GM19193 (cell line): Measurements from ENCODE around the gene ABCB10.

Experiments used
- POLR2A ChIP-seq: IDR thresholded peaks from 4 replicates; pipeline ENCODE4 v1.6.1; 2011; ENCODE audit not compliant: insufficient read depth, insufficient read length; ENCODE audit errors: extremely low read depth

Gene ABCB10

DNA sequence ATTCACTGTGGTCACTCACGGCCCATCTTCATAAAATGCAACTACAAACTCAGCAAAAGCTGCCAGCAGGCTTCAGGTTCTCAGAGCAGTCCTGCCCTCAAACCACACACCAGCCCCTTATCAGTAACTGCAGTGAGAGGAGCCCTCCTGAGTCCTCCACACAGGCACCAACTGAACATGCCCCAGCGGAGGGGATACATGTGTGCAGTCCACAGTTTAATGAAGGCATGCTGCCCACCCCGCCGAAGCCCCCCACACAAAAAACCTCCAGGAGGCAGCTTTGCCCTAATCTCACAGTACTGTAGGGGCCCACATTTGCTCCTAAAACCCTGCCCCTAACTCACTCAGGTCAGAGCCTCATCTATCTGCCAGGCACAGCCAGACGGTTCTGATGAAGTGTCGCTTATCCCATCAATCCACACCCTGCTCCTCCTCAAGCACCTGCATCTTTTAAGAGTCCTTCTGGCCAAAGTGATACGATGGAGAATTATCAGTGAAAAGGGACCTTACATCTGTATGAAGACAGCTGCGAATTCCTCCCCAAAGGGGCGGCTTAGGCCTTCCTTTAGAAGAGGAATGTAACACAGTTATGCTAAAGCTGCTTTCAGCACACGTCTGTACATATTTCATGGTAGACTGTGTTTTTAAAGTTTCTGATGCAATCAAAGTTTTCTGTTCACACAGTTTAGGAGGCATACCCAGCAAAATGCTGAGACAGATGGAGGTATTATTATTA lies 3.5 kb downstream of the ABCB10 start:
- no peak for TF ChIP-seq POLR2A

DNA sequence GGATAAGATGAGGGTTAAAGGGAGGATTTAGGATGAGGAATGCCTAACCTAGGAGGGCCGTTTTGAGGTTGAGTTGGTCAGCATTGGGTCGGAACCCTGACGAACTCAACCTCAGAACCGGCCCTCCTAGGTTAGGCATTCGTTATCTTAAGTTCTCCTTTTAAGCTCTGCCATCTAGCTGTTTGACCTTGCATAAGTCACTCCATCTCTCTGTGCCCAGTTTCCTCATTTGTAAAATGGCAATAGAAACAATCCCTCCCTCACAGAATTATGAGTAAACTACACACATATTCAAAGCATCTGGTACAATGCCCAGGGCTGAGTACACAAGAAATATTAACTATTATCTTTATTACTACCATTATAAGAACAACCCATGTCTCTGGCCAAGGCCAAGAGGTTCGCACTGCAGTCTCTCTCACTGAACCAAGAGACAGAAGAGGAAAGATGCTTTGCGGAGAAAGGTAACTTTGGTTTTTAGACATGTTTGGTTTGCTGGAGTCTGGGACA lies 4.8 kb downstream of the ABCB10 start:
- no peak for TF ChIP-seq POLR2A

DNA sequence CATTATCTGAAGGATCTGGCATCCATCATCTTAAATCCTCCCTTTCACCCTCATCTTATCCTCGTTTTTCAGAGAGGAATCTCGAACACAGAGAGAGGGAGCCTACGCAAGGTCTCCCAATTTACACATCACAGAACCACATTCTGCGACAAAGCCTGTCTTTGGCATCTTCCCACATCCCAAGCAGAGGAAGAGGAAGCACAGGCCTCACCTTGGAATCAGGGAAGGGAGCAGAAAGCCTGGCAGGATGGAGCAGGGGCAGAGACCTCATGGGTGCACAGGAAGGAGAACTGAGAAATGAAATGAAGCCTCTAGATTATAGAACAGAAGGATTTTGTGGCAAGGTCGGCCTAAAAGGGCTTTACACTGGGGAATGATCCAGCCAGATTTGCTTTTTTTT lies 5.8 kb downstream of the ABCB10 start:
- TF ChIP-seq POLR2A: no peak

DNA sequence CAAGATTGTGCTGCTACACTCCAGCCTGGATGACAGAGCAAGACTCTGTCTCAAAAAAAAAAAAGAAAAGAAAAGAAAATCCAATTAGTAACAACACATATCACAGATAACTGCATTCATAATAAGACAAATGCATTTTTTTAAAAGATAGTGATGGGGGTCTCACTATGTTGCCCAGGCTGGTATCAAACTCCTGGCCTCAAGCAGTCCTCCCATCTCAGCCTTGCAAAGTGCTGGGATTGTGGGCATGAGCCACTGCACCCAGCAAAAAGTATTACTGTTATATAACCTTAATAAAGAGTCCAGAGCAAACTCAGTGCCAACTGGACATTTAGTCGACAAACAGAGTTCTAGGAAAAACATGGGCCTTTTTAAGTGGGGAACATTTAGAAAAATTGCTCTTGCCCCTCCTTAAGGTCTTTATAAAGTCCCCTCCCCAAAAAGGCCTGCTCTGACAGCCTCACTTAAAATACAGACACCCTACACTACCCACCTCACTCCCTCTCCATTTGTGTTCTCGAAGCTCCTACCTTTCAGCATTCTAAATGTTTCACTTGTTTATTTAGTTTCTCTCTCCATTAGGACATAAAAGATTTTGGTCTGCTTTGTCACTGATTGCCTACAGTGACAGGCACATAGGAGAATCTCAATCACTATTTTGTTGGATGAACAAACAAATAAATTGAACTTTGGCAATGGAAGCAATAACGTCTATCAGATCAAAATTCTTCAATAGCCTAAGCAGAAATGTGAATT lies 7.5 kb downstream of the ABCB10 start:
- no peak for TF ChIP-seq POLR2A

DNA sequence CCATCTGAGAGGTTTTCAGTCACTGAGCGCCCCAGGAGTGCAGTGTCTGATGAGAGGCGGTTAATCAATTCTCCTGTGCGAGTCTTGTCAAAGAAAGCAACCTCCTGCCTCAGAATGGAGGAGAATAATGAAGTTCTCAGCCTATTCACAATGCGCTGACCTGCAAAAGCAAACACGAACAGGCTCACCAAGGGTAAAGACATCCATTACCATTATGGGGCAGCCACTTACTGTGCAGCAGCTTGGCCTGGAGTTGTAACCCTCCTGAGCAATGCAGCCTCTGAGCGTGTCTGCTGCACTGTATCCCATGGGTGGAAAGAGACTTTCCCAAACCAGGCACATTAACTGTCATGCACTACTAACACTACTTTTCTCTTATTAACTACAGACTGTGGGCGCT lies 11.0 kb downstream of the ABCB10 start:
- no peak for TF ChIP-seq POLR2A

DNA sequence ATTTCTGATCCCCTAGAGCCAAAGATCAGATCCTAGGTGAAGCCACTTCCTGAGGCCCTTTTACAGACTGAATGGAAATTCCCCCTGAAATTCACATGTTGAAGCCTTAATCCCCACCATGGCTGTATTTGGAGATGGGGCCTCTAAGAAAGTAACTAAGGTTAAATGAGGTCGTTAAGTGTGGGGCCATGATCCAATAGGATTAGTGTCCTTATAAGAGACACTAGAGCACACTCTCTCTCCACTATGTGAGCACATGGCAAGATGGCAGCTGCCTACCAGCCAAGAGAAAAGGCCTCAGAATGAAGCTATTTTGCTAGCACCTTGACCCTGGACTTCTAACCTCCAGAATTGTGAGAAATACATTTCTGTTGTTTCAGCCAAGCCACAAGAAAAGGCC lies 13.9 kb downstream of the ABCB10 start:
- TF ChIP-seq POLR2A: no peak

DNA sequence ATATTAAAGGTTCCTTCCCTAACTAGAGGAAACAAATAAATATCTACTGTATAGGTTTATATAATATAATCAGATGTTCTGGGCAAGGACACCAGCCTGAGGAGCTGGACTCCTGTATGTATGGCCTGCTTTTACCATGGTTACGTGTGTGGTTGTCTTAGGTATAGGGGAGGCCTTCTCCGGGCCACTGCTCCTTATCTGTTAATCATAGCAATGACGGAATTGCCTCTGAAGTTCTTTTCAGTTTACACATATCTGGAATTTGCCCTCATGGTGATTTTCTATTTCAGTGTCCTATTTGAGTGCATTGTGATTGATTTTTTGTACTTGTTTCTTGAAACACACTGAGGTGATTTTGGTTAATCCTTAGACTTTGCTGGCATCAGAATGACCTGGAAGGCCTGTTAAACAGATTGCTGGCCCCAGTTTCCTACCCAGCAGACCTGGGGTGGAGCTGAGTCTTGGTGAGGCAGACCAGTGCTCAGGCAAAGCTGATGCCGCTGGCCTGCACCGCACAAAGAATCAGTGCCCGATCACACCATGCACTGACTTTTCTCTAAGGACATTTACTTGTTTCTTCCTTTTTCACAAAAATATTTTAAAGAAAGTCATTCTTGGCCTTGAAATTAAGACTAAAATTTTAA lies 18.5 kb downstream of the ABCB10 start:
- TF ChIP-seq POLR2A: no peak

DNA sequence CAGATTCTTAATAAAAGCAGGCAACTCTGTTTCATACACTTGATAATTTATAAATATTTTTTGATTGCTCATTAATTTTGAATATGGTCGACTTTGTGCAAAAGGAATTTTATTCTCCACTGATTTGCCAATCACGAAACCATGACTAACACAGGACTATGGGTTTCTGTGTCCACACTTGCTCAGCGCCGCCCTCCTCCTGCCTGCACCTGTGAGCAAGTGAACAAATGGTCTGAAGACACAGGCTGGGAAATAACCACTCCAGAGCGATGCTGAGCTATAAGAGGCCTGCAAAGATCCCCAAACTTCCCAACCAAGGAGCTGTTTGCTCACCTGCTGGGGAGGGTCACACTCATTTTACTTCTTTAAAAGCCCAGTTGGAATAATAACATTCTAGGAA lies 19.6 kb downstream of the ABCB10 start:
- no peak for TF ChIP-seq POLR2A

DNA sequence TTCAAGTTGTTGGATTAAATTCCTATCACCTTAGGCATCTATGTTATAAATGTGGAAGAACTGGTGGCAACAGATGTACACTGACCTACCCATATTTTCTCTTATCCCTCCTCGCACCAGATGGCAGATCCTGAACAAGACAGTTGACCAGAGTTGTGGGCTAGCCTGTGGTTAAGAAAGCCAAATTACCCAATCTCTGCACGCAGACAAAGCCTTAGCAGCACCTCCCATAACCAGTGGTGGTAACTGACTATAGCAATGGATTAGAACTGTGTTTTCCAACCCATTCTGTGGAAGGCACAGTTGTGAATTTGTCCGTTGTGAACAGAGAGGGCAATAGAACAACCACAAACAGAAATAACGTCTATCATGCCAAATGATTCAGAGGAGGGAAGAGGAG lies 20.6 kb downstream of the ABCB10 start:
- TF ChIP-seq POLR2A: no peak

DNA sequence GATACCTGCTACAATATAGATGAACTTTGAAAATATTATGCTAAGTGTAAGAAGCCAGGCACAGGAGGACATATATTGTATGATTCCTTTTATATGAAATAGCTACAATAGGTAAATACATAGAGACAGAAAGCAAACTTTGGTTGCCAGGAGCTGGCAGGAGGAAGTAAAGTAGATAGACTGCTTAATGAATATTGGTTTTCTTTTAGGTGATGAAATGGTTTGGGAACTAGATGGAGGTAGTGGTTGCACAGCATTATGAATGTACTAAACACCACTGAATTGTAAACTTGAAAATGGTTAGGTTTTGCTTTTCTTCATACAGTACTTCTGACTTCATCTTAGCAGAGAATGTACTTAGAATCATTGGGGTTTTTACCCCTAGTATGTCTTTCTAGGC lies 21.5 kb downstream of the ABCB10 start:
- TF ChIP-seq POLR2A: no peak

DNA sequence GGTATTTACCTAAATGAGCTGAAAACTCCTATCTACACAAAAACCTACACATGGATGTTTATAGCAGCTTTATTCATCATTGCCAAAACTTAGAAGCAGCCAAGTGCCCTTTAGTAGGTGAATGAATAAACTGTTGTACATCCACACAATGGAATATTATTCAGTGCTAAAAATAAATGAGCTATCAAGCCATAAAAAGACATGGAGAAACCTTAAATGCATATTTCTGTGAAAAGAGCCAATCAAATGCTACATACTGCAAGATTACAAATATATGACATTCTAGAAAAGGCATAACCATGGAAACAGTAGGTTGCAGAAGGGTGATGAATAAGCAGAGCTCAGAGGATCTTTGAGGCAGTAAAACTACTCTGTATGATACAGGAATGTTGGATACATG lies 23.3 kb downstream of the ABCB10 start:
- no peak for TF ChIP-seq POLR2A

DNA sequence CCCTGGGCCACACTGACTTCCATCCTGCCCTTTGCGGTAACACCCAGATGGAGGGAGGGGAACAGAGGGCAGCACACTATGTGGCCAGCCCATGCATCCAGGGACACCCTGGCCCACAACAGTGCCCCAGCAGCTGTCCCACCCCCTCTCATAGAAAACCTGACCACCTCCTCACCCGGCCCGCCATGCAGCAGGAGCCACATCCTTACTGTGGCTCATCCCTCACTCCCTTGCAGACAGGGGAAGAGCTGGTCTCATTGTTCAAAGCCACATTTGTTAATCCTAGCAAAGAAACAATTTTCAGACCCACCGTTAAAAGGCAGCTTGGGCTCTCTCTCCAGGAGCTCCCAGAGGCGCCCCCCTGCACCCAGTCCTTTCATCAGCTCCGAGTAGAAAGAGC lies 27.2 kb downstream of the ABCB10 start:
- TF ChIP-seq POLR2A: no peak

DNA sequence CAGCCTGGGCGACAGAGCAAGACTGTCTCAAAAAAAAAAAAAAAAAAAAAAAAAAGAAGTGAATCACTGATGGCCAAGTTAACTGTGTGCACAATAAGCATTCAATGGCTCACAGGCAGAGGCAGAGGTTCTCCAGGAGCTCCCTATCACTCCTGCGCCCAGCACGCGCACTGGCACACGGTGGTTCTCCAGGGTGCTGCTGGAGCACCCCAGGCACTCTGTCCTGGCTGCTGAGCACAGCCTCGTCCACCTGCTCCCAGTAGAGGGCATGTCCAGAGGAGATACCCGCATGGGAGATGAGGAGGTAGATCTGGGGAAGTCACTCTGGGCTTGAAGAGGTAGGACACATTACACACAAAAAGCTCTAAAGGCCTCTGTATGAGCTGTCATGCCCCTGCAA lies 28.9 kb downstream of the ABCB10 start:
- no peak for TF ChIP-seq POLR2A

DNA sequence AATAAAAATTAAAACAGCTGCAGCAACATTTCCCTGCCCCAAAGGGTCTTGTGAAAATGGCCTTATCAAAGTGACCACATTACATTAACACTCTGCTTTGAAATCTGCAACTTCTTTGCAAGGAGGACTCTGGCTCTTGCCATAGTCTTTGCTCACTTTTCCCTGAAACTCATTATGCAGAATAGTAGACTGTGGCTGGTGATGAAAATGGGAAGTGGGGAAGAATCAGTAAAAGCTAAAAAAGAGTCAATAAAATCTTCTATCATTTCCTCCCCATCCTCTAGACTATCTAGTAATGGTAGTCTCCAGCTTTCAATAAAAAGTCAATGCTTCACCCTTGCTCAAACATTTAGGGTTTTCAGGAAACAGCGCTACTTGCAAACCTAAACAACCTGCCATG lies 31.8 kb downstream of the ABCB10 start:
- TF ChIP-seq POLR2A: no peak

DNA sequence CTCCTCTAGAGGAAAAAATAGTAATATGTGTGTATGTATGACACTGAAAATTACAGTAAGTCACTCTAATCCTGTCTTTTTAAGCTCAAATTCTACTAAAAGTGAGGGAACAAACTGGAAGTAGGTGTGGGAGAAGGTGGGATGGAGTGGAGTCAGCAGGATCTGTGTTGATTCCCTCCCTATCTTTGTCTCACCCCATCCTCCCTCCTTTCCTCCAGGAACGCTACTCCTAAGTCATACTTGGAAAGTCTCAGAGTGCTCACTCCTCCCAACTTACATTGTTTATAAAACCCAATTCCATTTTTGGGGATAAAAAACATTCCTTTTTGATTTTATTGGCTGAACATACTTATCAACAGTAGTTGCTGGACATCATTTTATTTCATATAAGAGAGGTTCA lies 35.5 kb downstream of the ABCB10 start:
- TF ChIP-seq POLR2A: no peak
